OCI-LY1 (cell line): ENCODE measurements around the gene OR1A2.

Source experiments
- H2AFZ ChIP-seq: fragments of 200-600 bp; sonication (generic), shearing (Covaris generic); 2 replicates; pipeline ENCODE4 v1.6.0; 2014; ENCODE audit warnings: antibody characterized with exemption, mild to moderate bottlenecking, low read length
- H3F3A ChIP-seq: fragments of 200-600 bp; sonication (generic), shearing (Covaris generic); 2 replicates; pipeline ENCODE4 v1.6.0; 2014; ENCODE audit warnings: mild to moderate bottlenecking, antibody characterized with exemption, low read length, moderate library complexity; ENCODE audit not compliant: insufficient read depth
- H3K27ac ChIP-seq: fragments of 200-600 bp; sonication (generic); 2 replicates; pipeline ENCODE4 v1.5.1; 2014; ENCODE audit warnings: low read length, mixed run types, mild to moderate bottlenecking, low read depth; ENCODE audit not compliant: poor library complexity, severe bottlenecking
- H3K27me3 ChIP-seq: fragments of 200-600 bp; sonication (generic); 2 replicates; pipeline ENCODE4 v1.6.0; 2014; ENCODE audit warnings: antibody characterized with exemption, mild to moderate bottlenecking, low read length, moderate library complexity; ENCODE audit not compliant: insufficient read depth
- H3K36me3 ChIP-seq: fragments of 200-600 bp; sonication (generic); 2 replicates; pipeline ENCODE4 v1.6.1; 2014; ENCODE audit warnings: mild to moderate bottlenecking, antibody characterized with exemption, low read length, moderate library complexity, mixed read lengths; ENCODE audit not compliant: insufficient read depth
- H3K4me1 ChIP-seq: fragments of 200-600 bp; sonication (generic); 2 replicates; pipeline ENCODE4 v1.5.1; 2014; ENCODE audit warnings: mild to moderate bottlenecking, low read length, moderate library complexity; ENCODE audit not compliant: insufficient read depth, severe bottlenecking
- H3K4me2 ChIP-seq: fragments of 200-600 bp; sonication (generic), shearing (Covaris generic); 2 replicates; pipeline ENCODE4 v1.6.1; 2014; ENCODE audit warnings: low read length
- H3K4me3 ChIP-seq: fragments of 200-600 bp; sonication (generic); 2 replicates; pipeline ENCODE4 v1.5.1; 2014; ENCODE audit warnings: low read length, low read depth, mild to moderate bottlenecking, mixed read lengths; ENCODE audit not compliant: poor library complexity, severe bottlenecking
- H3K79me2 ChIP-seq: fragments of 200-600 bp; shearing (Covaris generic); 2 replicates; pipeline ENCODE4 v1.6.1; 2016; ENCODE audit warnings: mixed run types, low read length, mixed read lengths; ENCODE audit not compliant: insufficient read depth
- H3K9ac ChIP-seq: fragments of 200-600 bp; sonication (generic), shearing (Covaris generic); 2 replicates; pipeline ENCODE4 v1.6.1; 2014; ENCODE audit warnings: mild to moderate bottlenecking, low read length, mixed read lengths
- H3K9me2 ChIP-seq: fragments of 200-600 bp; sonication (generic), shearing (Covaris generic); 2 replicates; pipeline ENCODE4 v1.6.1; 2014; ENCODE audit warnings: low read depth, mild to moderate bottlenecking, low read length, mixed read lengths
- H3K9me3 ChIP-seq: fragments of 200-600 bp; shearing (Covaris generic); 2 replicates; pipeline ENCODE4 v1.6.1; 2014; ENCODE audit warnings: low read length, mixed read lengths
- H4K20me1 ChIP-seq: fragments of 200-600 bp; sonication (generic), shearing (Covaris generic); 2 replicates; pipeline ENCODE4 v1.6.0; 2016; ENCODE audit warnings: mild to moderate bottlenecking, low read length; ENCODE audit not compliant: insufficient read depth
- EZH2 ChIP-seq: fragments of 200-600 bp; sonication (generic), shearing (Covaris generic); IDR thresholded peaks from 2 replicates; pipeline ENCODE4 v1.8.0; 2017; ENCODE audit warnings: borderline replicate concordance, mixed run types, mild to moderate bottlenecking, antibody characterized with exemption, low read length, moderate library complexity, mixed read lengths
- TF ChIP-seq, protein P1 (sequence below): fragments of 200-600 bp; sonication (generic), shearing (Covaris generic); IDR thresholded peaks from 2 replicates; pipeline ENCODE4 v1.5.1; 2017; ENCODE audit warnings: mild to moderate bottlenecking, antibody characterized with exemption, low read length, moderate library complexity, mixed read lengths

The OR1A2 gene

DNA sequence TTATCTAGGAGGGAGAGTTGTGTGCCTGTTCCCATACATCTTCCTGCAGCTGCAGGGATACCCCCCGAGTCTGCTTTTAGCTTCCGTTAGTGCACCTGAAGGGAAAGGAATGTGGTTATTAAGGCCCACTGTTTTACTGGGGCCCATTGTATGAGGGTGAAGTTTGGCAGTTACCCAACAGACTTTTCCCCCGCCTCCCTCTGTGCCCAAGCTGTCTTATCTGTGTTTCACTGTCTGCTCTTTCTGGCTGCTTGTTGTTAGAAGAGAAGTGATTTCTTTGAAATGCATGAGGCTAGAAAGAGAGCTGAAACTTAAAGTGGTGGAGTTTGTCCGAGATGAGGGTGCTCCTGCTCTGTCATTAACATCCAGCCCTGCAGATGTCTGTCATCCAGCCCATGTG is 7.4 kb upstream of the OR1A2 start:
- no peaks in the 10 kb centered on the region for H3K27me3 ChIP-seq
- H3F3A ChIP-seq, result no peaks in the 10 kb centered on the region
- no peaks in the 10 kb centered on the region for H3K9me3 ChIP-seq
- no peaks in the 10 kb centered on the region for H3K9me2 ChIP-seq
- H3K4me2 ChIP-seq, result no peak overlapping the region
- H2AFZ ChIP-seq, result no peak overlapping the region
- H3K4me3 ChIP-seq, result no peak overlapping the region
- no peaks in the 10 kb centered on the region for H3K36me3 ChIP-seq
- no peak overlapping the region for H3K9ac ChIP-seq
- H3K4me1 ChIP-seq, result no peaks in the 10 kb centered on the region
- no peaks in the 10 kb centered on the region for H4K20me1 ChIP-seq
- H3K27ac ChIP-seq, result no peak overlapping the region
- TF ChIP-seq EZH2, result no peak
- no peaks in the 10 kb centered on the region for H3K79me2 ChIP-seq

DNA sequence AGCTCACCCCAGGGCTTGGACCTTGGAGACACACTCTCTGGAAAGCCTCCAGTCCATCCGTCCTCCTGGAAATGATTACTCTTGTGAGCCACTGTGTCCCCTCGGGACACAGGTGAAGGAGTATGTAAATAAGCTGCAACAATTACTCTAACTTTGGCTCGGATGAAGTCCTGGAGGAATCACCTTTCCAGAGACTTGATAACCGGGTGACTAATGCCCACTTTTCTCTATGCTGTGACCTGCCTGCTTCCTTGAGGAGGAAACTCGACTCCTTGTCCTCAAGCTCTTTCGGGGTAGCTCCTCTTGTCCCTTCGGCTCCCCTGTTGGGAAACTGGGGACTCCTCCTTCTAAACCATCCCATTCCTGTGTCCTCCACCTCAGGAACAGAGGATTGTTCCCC is 10.0 kb downstream of the OR1A2 start, which contains the start of gene OR1A1:
Gene OR1A1, plus strand, starts transcription at position 301 of the 400 bp plus-strand sequence. CDS start 7,954 bp downstream, outside the sequence.
- Histone ChIP-seq H4K20me1 (no peaks in the 10 kb centered on the region), H3K27me3 (no peaks in the 10 kb centered on the region), H3K36me3 (no peaks in the 10 kb centered on the region), H3K4me1 (no peaks in the 10 kb centered on the region), H3K9me2 (no peaks in the 10 kb centered on the region), H3K9ac (no peak within 1 kb of the TSS), H3K4me2 (no peak within 1 kb of the TSS), H3K27ac (no peak within 1 kb of the TSS), H3K79me2 (no peaks in the 10 kb centered on the region), H2AFZ (no peak within 1 kb of the TSS), H3K4me3 (no peak within 1 kb of the TSS), H3F3A (no peaks in the 10 kb centered on the region), H3K9me3 (no peaks in the 10 kb centered on the region)
- TF ChIP-seq EZH2, result no peak
- TF ChIP-seq, protein P1, sequence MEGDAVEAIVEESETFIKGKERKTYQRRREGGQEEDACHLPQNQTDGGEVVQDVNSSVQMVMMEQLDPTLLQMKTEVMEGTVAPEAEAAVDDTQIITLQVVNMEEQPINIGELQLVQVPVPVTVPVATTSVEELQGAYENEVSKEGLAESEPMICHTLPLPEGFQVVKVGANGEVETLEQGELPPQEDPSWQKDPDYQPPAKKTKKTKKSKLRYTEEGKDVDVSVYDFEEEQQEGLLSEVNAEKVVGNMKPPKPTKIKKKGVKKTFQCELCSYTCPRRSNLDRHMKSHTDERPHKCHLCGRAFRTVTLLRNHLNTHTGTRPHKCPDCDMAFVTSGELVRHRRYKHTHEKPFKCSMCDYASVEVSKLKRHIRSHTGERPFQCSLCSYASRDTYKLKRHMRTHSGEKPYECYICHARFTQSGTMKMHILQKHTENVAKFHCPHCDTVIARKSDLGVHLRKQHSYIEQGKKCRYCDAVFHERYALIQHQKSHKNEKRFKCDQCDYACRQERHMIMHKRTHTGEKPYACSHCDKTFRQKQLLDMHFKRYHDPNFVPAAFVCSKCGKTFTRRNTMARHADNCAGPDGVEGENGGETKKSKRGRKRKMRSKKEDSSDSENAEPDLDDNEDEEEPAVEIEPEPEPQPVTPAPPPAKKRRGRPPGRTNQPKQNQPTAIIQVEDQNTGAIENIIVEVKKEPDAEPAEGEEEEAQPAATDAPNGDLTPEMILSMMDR, result no peak

DNA sequence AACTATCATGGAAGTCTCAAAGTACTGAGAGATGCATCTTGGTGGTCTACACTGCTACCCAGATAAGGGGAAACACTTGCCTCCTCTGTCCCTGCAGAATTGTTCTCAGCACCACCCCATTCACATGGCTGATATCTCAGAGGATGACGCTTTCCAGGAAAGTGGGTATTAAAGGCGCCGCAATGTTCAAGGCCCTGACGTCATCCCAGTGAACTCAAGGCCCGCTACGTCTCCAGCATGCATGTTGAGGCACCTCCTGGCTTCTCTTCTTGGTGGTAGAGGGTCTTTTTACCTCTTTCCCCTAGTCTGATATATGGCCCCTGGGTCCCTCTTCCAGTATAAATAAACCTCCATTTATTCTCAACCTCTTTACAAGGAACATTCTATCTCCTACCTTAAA is 11.2 kb downstream of the OR1A2 start:
- Histone ChIP-seq H3K27me3 (no peaks in the 10 kb centered on the region), H3K4me2 (no peak overlapping the region)

DNA sequence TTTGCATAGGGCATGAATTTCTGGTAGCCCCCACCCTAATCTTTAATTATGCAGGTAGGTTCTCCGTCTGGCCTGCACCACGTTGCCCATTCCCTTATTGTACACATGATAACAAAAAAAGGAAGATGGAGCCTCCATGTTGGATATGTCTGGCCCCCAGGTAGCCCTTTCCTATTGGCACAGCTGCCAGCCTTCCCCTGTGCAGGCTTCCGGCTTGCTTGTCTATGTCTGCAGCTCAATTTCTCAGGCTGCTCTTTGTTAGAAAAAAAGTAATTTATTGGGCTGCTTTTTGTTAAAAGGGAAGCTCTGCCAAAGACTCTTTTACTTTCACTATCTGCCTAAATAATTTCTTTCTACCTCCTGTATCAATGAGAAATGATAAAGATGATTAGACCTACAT is 15.7 kb downstream of the OR1A2 start:
- Histone ChIP-seq H2AFZ (no peak overlapping the region), H3K4me1 (no peaks in the 10 kb centered on the region), H3K27me3 (no peaks in the 10 kb centered on the region), H3K4me3 (no peak overlapping the region), H3K36me3 (no peaks in the 10 kb centered on the region), H3K9me3 (no peaks in the 10 kb centered on the region), H3K4me2 (no peak overlapping the region), H3K9ac (no peak overlapping the region), H3F3A (no peaks in the 10 kb centered on the region), H3K9me2 (no peaks in the 10 kb centered on the region), H3K27ac (no peak overlapping the region), H3K79me2 (no peaks in the 10 kb centered on the region), H4K20me1 (no peaks in the 10 kb centered on the region)
- TF ChIP-seq, protein P1, result no peak
- no peak for TF ChIP-seq EZH2

More for the DNA sequence above, 11.2 kb downstream of the OR1A2 start:
- Histone ChIP-seq H2AFZ (no peak overlapping the region), H3K4me3 (no peak overlapping the region), H4K20me1 (no peaks in the 10 kb centered on the region), H3F3A (no peaks in the 10 kb centered on the region), H3K4me1 (no peaks in the 10 kb centered on the region), H3K36me3 (no peaks in the 10 kb centered on the region), H3K9me3 (no peaks in the 10 kb centered on the region), H3K9ac (no peak overlapping the region), H3K9me2 (no peaks in the 10 kb centered on the region), H3K27ac (no peak overlapping the region), H3K79me2 (no peaks in the 10 kb centered on the region)
- no peak for TF ChIP-seq EZH2
- TF ChIP-seq, protein P1, result no peak
